Measurements from ENCODE around the gene ZNF180.
"Not testable (repeated sequence)": the region's sequence is repeated elsewhere in the genome, so short reads cannot be mapped to it uniquely, and the experiment has no call there.

ZNF180 gene

DNA sequence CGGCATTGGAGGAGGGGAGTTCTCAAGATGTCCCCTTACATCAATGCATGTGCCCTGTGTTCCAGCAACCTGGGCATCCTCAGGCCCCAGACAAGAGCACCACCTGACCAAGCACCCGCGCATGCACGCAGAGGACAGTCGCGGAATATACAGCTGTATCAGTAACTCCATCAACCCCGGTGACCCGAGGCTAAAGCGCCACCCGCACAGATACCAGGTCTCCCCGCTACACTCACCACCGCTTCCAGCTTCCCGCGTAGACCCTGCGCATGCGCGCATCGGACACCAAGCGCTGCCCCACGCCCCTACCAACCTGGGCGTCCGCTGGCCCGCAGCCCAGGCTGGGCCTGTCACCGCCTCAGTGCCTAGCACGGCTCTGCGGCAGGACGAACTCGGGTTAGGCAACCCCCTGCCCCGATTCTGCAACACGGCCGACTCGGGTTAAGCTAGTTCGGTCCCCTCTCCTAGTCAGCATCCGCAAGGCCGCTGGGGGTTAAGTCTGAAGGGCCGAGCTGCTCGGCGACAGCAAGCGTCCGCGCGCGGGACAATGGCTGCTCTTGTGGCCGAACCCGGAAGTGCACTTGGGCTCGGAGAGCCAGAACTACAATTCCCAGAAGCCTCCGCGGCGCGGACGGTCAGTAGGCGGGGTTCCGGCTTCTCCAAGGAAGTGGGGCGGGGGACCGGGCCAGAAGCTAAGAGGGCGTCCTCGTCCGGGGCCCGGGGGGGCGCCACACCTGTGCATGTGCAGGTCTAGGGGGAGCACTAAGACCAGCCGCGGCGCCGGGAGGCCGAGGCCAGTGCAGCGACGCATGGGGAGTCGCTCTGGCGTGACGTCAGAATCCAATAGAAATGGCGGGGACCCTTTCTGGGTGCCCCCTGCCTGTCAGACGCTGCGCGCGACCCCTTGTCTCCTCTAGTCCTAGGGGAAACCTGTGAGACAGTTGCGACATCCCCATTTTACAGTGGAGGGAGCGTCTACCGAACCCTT is at the start of gene ZNF180:
Gene ZNF180, minus strand, starts transcription at position 561 of the 988 bp plus-strand sequence. CDS start 3,188 bp downstream, outside the sequence.
- DNase-seq: peak; percentile 76 to 92

DNA sequence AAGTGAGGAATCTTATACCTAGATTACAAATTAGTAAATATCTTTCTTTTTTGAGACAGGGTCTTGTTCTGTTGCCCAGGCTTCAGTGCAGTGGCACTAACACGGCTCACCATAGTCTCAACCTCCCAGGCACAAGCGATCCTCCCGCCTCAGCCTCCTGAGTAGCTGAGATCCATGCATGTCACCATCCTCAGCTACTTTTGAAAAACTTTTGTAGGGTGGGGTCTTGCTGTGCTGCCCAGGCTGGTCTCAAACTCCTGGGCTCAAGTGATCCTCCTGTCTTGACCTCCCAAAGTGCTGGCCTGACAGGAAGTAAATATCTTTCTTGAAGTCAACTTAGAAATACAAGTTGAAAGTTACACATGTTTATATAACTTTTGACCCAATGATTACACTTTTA is 49.2 kb upstream of the ZNF180 start:
- no peak for DNase-seq

DNA sequence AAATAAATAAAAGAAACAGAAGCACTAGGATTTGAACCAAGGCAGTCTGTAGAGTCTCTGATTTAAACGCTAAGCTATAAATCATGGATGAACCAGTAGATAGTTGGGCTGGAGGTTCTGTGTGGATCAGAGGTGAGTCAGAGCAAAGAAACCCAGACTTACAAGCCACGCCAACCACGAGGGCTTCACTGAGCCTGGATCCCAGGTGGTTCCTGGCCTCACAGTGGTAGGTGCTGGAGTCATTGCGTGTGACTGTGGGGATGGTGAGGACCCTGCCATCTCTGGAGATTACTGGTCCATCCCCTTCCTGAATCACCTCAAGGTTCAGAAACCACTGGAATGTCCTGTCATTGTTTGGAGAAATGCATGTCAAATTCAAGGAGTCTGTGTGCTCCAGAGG is 48.4 kb upstream of the ZNF180 start:
- no peak for DNase-seq

DNA sequence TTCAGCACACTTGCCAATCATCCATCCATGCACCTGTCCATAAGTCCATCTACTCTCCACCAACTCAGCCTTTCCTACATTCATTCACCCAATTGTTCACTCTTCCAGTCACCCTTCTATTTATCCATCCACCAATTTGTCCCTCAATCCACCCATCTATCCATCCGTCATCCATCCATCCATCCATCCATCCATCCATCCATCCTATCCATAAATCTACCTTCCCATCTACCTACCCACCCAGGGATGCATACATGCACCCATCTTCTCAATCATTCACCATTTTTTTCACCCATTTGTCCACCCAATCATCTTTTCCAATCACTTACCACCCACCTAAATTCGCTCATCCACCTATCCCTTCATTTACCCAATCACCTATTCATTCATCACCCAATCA is 43.7 kb upstream of the ZNF180 start:
- DNase-seq: no peak

DNA sequence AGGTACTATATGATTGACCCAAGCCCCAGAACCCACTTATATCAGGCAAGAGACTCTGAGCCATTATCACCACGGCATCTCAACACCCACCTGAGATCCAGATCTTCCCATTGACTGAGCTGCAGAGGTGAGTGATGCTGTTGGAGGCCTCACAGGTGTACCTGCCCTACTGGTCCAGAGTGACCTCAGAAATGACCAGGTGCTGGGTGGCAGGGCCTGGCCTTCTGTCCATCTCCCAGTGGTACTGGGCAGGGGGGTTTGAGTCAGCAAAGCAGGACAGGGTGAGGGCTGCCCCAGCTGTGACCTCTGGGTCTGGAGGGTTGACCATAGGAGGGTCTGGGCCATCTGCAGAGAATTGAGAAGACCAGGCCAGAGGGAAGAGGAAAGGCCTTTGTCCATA is 42.3 kb upstream of the ZNF180 start:
- no peak for DNase-seq

DNA sequence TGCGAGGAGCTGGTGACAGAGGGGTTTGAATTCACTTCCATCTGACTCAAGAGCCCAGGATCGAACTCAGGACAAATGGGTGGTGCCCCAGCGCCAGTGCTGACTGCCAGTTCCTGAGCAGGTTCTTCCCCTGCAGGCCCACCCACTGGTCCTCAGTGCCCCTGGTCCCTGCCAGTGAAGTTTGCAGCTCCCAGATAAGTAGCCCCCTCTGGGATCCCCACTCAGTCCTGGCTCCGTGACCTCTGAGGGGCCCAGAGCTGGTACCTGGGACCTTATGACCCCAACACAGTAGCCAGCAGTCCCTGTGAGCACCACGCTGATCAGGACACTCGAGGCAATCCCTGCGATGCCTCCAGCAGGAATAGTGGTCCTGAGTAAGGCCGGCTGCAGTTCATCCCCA is 40.4 kb upstream of the ZNF180 start:
- no peak for DNase-seq

DNA sequence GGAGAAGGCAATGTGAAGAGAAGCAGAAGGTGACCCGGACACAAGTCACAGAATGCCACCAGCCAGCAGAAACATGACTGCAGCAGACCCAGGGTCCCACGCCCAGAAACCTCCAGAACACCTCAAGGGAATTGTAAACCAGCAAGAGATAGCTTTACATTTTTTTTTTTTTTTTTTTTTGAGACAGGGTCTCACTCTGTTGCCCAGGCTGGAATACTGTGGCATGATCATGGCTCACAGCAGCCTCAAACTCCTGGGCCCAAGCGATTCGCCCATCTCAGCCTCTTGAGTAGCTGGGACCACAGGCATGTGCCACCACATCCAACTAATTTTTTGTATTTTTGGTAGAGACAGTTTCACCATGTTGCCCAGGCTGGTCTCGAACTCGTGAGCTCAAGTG is 39.7 kb upstream of the ZNF180 start:
- no peak for DNase-seq

DNA sequence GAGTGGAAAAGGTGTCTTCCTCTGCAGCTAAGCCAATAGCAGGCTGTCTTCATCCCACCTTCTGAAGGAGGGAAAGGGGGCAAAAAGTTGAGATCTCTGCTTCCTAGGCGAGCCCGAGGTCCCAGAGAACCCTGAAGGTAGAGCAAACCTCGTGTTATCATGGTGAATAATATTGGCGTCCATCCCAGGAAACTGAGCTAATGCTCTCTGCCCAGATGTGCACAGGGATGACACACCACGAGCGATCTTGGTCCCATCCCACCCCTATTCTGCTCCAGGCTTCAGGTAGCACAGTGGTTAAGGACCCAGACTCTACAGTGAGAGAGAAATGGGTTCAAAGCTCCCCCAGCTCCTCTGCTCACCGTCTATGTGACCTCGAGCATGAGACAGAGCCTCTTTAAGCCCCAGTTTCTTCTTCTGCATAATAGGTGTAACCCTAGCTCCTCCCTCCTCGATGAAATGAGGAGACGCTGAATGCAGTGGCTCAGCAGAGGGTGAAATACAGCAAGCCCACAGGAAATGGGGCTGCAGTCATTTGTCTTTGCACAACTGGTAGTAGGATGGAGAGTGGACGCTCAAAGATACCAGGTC is 39.0 kb upstream of the ZNF180 start:
- no peak for DNase-seq

DNA sequence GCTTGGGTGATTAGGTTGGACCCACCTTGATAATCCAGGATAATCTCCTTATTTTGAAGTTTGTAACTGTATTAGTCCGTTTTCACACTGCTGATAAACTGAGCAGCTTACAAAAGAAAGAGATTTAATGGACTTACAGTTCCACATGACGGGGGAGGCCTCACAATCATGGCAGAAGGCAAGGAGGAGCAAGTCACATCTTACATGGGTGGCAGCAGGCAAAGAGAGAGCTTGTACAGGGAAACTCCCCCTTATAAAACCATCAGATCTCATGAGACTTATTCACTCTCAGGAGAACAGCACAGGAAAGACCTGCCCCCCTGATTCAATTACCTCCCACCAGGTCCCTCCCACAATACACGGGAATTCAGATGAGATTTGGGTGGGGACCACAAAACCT is 35.0 kb upstream of the ZNF180 start:
- not testable (repeated sequence) for DNase-seq

DNA sequence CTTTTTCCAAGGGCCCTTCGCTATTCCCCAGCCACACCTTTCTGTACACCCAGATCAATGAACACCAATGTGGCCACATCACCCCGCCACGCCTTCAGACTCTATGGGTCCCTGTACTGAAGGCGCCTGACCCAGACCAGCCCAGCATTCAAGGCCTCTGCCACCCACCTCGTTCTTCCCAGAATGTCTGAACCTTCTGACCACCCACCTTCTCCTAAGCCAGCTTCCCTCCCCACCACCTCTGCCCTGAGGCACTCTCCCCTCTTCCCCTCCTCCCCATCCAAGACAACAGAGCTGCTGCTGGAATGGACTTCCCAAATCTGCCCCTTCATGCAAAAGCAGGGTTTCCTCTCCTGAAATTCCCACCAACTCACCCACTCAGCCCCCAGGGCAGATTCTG is 32.5 kb upstream of the ZNF180 start:
- no peak for DNase-seq

DNA sequence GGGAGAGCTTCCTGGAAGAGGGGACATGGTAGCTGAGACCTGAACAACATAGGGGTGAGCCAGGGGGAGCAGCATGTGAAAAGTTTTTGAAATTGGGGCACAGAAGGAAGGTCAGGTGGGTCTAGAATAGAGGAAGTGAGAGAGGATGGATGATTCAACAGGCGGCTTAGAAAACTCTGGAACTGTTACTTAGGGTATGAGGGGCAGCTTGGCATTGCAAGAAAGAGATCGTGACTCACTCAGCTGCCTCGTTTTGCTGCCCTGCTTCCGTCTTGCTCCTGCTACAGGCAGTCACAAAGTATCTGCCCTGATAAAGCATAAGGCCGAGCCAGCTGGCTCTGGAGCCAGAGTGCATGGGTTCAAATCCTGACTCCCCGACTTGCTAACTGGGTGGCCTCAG is 30.5 kb upstream of the ZNF180 start:
- no peak for DNase-seq

DNA sequence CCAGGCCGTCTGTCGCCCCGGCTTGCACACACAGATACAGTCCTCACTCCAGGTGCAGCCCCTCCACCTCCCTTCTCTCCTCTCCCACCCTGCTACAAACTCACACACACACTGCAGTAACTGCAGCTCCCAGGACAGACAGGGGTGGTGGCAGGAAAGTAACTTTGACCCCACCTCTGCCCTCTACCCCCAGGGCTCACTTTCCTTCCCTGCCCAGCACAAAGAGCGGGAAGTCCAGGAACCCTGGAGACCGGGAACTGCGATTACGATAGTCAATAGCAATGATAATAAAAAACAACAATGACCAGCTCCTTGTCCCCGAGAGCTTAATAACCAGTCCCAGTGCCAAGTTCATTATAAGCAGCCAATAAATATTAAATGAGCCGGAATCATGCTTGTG is 29.2 kb upstream of the ZNF180 start, which contains the start of gene CEACAM20:
Gene CEACAM20, minus strand, starts transcription at position 140 of the 400 bp plus-strand sequence. CDS start 166 bp downstream, outside the sequence.
- DNase-seq: no peak

DNA sequence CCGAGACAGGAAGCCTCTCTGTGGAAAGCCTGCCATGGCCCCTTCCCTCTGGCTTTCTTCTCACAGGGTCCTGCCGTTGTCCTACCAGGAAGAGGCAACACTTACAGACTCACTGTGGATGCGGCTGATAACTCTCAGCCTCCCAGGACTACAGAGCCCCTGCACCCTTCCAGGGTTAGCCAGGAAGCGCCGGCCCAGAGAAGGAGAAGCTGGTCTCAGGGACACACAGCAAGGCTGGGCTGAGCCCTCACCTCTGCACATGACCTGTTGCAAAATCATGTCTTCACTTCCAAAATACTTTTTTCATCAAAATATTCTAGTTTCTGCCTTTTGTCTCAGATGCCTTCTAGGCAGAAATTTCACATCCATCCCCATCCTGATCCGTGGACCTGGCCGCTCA is 27.2 kb upstream of the ZNF180 start:
- DNase-seq: no peak

DNA sequence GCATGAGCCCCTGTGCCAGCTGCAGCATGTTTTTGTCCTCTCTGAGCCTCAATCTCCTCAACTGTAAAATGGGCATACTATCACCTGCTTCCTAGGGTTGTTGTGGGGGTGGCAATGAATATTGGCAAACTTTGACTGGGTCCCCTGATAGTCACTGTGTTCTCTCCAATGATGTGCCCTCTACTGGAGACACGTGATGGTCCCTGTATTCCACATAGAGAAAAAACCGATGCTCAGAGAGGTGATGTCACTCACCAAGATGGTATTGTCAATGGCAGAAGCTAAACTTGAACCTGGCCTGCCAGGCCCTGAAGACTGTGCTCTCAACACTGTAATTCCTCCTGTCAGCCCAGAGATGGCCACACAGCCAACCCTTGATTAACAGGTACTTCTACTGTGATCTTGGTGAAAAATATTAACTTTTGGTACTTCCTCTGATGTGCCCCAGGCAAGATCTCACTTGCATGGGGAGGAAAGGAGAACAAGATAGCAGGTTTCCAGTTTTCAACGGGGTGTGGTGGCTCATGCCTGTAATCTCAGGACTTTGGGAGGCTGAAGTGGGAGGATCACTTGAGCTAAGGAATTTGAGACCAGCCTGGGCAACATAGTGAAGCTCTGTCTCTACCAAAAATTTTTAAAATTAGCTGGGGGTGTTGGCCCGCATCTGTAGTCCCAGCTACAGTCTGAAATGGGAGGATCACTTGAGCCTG is 25.6 kb upstream of the ZNF180 start:
- no peak for DNase-seq

DNA sequence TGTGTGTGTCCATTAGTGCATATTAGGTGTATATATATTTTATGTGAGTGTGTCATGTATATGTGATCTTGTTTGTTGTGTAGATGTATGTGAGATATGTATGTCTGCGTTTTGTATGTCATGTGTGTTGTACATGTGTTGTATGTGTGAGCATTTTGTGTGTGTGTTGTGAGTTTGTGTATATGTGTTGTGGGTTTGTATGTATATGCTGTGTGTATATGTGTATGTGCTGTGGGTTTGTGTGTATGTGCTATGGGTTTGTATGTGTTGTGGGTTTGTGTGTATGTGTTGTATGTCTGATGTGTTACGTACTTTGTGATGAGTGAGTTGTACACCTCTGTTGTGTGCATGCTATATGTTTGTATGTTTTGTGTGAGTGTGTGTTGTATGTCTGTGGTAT is 21.0 kb upstream of the ZNF180 start:
- no peak for DNase-seq

DNA sequence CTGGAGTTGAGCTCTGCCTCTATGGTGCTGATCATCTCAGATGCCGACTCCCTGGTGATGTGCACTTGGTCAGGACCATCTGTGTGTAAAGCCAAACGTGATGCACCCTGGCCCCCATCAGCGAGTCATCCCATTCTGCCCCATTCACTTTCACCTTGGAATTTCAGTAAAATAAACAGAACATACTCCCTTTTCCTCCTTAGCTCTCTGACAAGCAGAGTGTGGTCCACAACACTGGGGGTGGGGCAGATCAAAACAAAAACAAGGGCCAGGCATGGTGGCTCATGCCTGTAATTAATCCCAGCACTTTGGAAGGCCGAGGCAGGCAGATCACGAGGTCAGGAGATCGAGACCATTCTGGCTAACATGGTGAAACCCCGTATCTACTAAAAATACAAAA is 16.8 kb upstream of the ZNF180 start:
- DNase-seq: no peak

DNA sequence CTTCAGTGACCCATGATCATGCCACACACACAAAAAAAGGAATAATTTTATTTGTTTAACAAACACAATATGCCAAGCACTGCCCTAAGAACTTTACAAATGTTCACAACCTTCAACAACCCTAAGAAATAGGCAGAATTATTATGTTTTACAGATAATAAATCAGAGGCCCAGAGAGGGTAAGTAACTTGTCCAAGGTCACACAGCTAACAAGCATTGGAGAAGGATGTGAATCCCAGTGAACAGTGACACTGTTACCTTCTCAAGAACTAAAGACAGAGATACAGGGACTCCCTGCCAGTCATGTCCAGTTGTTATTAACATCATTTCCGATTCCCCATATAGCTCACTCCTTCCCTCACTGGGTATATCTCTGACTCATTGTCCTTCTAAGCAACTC is 15.6 kb upstream of the ZNF180 start:
- DNase-seq: no peak

DNA sequence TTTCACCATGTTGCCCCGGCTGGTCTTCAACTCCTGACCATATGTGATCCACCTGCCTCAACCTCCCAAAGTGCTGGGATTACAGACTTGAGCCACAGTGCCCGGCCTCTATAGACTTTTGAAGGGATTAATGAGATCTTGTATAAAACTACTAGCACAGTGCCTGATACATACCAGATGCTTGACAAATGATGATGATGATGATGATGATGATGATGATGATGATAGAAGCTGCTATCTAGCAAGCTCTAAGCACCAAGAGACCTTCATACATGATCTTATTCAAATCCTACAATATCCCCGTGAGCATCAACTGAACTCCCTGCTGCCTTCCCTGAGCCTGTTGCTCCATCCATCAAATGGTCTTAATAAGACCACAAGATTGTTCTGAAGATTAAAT is 14.7 kb upstream of the ZNF180 start:
- no peak for DNase-seq

DNA sequence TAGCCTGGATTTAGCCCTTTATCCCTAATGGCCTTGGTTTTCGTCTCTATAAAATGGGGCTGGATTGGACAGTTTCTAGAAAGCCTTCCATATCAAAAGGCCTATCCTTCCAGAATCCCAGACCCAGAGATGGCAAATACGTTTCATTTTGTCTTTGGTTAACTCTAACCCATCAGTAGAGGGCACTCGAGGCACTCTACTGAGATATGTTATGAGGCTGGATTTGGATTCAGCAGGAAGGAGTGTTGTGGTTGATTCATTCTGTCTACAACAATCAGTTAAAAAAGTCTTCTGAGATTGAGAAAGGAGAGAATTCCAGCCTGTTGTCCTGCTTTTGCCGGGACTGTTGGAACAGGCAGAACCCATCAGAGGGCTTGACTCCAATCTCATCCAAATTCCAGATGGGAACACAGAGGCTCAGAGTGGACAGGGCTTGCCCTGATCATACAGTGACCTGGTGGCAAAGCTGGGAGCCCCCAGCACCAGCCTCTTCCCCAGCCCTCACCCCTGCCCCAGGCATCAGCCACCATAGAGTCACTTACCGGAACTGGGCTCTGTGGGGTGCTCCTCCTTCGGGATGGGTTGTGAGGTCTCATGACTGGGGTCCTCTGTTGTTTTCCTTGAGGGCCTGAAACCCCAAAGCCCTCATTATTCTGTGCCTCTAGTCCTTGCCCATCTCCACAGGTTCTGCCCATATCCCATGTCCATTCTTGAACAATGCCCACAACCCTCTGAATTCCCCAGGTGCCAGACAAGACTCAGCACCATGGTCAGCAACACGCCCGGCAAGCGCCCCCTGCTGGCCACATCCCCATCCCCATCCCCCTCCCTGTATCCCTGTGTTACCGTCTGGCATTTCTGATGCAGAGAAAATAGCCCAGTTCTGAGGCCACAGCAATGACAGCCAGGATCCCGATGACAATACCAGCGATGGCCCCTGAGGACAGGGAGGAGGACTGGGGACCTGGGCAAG is 12.3 kb upstream of the ZNF180 start:
- DNase-seq: peak in 1 of 2 experiments; percentile 35

DNA sequence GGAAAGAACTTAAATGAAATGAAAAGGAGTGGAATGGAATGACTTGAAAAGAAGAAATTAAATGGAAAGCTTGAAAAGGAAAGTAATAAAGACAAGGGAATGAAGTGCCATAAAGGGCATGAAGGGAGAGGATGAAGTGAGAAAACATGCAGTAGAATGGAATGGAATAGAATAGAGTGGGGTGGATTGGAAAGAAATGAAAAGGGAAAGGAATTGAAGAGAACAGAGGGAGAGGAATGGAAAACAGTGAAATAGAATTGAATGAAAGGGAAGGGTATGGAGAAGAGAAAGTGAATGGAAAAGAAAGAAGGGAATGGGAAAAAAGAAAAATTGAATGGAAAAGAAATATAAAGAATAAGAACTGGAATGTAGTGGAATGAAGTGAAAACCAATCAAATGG is 9.2 kb upstream of the ZNF180 start:
- DNase-seq: no peak

DNA sequence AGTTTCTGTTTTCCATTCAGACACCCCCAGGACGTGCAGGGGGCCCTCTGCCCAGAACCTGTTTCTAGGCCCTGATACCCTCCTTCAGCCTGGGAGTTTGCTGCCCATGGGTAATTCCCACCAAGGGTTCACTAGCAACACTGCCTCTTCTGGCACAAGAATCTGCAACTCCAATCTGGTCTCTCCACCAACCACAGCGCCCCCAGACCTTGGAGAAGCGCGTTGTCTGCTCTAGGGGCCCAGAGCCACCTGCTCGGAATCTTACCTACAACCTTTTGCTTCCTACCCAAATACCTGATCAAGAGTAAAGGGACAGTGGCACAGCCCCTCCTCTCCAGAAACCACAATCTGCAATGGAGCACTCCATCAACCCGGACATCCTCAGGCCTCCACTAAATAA is 763 bp downstream of the ZNF180 start:
- DNase-seq: no peak

DNA sequence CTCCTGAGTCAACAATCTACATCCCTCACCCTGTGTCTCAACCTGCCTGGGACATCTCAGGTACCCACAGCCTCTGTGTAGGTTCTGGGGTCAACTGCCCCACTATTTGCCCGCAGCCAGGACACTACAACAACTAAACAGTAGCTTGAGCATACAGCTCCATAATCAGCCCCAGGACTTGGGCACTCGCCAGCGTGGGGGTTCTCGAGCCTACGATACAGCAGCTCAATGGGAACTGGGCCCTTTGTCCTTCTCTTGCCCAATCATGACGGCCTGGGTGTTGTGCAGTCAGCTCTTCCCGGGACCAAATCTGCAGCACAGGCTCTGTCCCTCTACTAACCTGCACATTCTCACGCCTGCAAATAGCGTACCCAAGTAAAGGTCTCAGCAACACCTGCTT is 1.3 kb downstream of the ZNF180 start:
- no peak for DNase-seq
